PC-9 (cell line): ENCODE measurements around the gene ABHD4.

ENCODE experiments used
- CTCF ChIP-seq: fragments of 200-600 bp; sonication (generic); conservative IDR thresholded peaks from 2 replicates; pipeline ENCODE4 v1.6.1; 2017; ENCODE audit warnings: mixed run types, antibody characterized with exemption, mild to moderate bottlenecking, moderate library complexity
- EZH2 ChIP-seq: fragments of 200-600 bp; sonication (generic); IDR thresholded peaks from 2 replicates; pipeline ENCODE4 v1.8.0; 2017; ENCODE audit warnings: antibody characterized with exemption, low read depth

GRCh38 chr14:22579236-22579635 lies 18.9 kb upstream of the ABHD4 start:
- TF ChIP-seq CTCF (no peak), EZH2 (no peak)
